Keratinocyte (primary cell): ENCODE measurements around the gene EPS8L2.

Experiments used
- CTCF ChIP-seq, 3 experiments: IDR thresholded peaks in 1 of 3; conservative IDR thresholded peaks in 1 of 3; optimal IDR thresholded peaks in 1 of 3; 2 replicates in 2 of 3; 3 replicates in 1 of 3; pipeline versions ENCODE3 to v1.5.1; 2011; ENCODE audit warnings: low read length in 3 of 3, mild to moderate bottlenecking in 3 of 3, moderate library complexity in 2 of 3, control low read depth in 1 of 3, inconsistent platforms in 1 of 3; ENCODE audit not compliant: insufficient read depth in 2 of 3; ENCODE audit errors: extremely low read depth in 1 of 3
- EZH2 ChIP-seq: IDR thresholded peaks from one replicate; pipeline ENCODE4 v1.6.1; 2012; ENCODE audit warnings: inconsistent platforms, mild to moderate bottlenecking, low read length, moderate library complexity

GRCh38 chr11:693887-694562 lies 12.0 kb upstream of the EPS8L2 start:
- TF ChIP-seq EZH2 (no peak), CTCF (optimal IDR thresholded peaks at IDR 0.05 in 1 of 3, IDR thresholded peaks at IDR 0.05 in 1 of 3, conservative IDR thresholded peaks at IDR 0.05 in 1 of 3; ENCODE audit: extremely low read depth in 1 of 3, insufficient read depth in 2 of 3, low read length in 3 of 3) (no peak)
